ENCODE data around the gene WDFY3.
"Not testable (repeated sequence)": the region's sequence is repeated elsewhere in the genome, so short reads cannot be mapped to it uniquely, and the experiment has no call there.

WDFY3 gene

DNA sequence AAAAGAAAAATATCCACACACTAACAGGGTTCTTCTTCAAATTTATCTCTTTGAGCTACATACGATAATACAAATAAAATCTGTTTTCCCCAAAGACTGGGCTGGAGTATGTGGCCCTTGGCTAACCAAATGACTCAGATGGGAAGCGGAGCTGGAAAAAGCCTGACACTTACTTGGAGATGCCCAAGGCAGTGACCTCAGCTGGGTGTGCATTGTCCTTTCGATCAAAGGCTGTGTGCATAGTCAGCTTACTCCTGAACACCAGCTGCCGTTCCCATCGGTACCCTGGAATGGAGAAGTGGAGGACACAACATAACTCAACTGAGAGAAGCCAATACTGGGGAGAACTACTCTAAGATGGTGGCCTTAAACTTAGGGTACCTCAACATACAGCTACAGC is 288.5 kb downstream of the WDFY3 start:
- Histone ChIP-seq H3K36me3 (ENCODE audit: control insufficient read depth, insufficient read depth, low read length) (peaks cover 16% of the 10 kb centered on the region), H3K4me1 (ENCODE audit: control insufficient read depth, insufficient read depth, low read length) (no peaks in the 10 kb centered on the region), H3K4me3 (ENCODE audit: low read depth, low read length) (no peak overlapping the region), H3K9me3 (ENCODE audit: control insufficient read depth, insufficient read depth, low read length) (no peaks in the 10 kb centered on the region), H3K27me3 (ENCODE audit: control insufficient read depth, insufficient read depth, low read length) (no peaks in the 10 kb centered on the region), H3K9ac (ENCODE audit: low read depth, low read length) (no peak overlapping the region)

DNA sequence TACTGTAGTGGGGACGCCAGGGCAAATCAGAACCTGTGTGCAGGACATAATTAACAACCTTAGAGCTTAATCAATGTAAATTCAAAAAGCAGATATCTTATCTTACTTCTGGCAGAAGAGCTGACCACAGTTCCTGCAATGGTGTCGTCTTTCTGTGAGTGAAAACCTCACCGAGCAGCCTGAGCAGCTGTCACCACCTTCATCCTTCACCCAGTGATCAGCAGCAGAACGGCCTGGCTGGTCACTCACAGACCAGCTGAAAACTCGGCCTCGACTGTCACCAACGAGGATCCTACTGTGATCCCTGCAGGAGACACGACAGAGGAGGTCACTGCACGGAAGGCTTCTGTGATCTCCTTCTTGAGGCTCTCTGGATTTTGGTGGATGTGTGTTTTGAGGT is 289.4 kb downstream of the WDFY3 start:
- Histone ChIP-seq H3K9ac (ENCODE audit: low read depth, low read length) (no peak overlapping the region), H3K4me1 (ENCODE audit: control insufficient read depth, insufficient read depth, low read length) (no peaks in the 10 kb centered on the region), H3K36me3 (ENCODE audit: control insufficient read depth, insufficient read depth, low read length) (peaks cover 16% of the 10 kb centered on the region), H3K4me3 (ENCODE audit: low read depth, low read length) (no peak overlapping the region), H3K27me3 (ENCODE audit: control insufficient read depth, insufficient read depth, low read length) (no peaks in the 10 kb centered on the region), H3K9me3 (ENCODE audit: control insufficient read depth, insufficient read depth, low read length) (no peaks in the 10 kb centered on the region)

DNA sequence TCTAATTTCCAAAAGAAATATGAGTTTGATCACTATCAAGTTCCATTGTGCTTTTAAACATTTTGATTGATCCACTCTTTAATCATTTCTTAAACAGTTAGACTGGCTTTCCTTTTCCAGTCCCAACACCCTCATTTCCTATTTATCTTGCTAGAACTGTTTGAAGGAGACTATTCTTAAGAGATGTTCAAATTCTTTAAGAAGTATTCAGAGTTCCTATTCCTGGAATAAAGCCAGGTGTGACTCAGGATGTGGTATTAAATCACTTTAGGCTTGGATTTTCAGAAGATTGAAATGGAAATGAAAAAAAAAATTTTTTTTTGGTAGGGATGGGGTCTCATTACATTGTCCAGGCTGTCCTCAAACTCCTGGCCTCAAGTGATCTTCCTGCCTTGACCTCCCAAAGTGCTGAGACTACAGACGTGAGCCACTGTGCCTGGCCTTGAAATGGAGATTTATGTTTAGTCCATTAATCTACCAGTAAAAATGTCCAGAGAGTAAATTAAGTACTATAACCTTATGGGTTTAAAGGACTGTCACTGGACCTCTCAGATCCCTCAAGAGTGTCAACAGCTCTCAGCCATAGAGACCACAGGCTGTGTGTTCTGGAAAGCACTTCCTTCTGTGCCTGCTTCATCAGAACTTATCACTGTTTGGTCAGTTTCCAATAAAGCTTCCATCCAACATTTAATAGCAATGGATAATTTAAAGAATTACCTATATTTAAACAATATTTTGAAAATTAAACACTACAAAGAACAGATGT is 292.8 kb downstream of the WDFY3 start:
- H3K27me3 ChIP-seq (ENCODE audit: control insufficient read depth, insufficient read depth, low read length), result no peaks in the 10 kb centered on the region
- H3K4me3 ChIP-seq (ENCODE audit: low read depth, low read length), result no peak overlapping the region
- no peaks in the 10 kb centered on the region for H3K4me1 ChIP-seq (ENCODE audit: control insufficient read depth, insufficient read depth, low read length)
- no peaks in the 10 kb centered on the region for H3K9me3 ChIP-seq (ENCODE audit: control insufficient read depth, insufficient read depth, low read length)
- H3K9ac ChIP-seq (ENCODE audit: low read depth, low read length), result no peak overlapping the region
- H3K36me3 ChIP-seq (ENCODE audit: control insufficient read depth, insufficient read depth, low read length), result peaks cover 10% of the 10 kb centered on the region

DNA sequence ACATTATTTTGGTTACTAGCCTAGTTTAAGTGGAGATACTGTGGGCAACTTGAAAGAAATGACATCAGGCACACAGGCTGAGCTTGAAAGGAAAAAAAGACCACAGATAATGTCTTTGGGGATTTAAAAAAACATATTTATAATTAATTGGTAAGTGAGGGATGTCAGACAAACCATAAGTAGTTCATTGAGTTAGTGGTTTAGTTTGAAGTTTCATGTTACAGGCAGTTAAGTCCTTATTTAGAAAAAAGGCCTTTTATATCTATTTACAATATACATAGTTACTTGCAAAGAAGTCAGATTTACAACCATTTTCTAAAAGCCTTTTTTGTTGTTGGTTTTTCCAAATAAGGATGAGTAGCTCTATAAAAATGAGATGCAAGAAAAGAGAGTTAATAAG is 294.3 kb downstream of the WDFY3 start:
- Histone ChIP-seq H3K27me3 (ENCODE audit: control insufficient read depth, insufficient read depth, low read length) (no peaks in the 10 kb centered on the region), H3K4me1 (ENCODE audit: control insufficient read depth, insufficient read depth, low read length) (no peaks in the 10 kb centered on the region), H3K36me3 (ENCODE audit: control insufficient read depth, insufficient read depth, low read length) (peaks cover 8% of the 10 kb centered on the region), H3K9ac (ENCODE audit: low read depth, low read length) (no peak overlapping the region), H3K9me3 (ENCODE audit: control insufficient read depth, insufficient read depth, low read length) (no peaks in the 10 kb centered on the region), H3K4me3 (ENCODE audit: low read depth, low read length) (no peak overlapping the region)

DNA sequence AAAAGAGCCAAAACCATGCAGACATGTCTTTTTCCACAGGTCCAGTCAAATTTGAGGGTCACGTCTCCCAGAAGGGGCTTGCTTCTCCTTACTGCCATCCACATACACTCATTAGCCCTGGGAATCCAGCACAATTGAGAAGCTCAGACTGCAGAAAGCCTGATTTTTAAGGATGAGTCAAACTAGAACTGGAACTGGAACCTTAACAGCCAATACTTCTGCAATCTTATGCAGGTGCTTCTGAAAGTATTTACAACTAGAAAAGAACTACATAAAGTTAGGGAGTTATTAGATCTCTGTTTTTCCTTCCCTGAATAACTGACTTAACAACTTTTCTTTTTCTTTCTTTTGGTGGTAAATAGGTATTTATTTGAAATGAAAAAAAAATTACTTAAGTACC is 297.3 kb downstream of the WDFY3 start:
- Histone ChIP-seq H3K4me3 (ENCODE audit: low read depth, low read length) (no peak overlapping the region), H3K4me1 (ENCODE audit: control insufficient read depth, insufficient read depth, low read length) (no peaks in the 10 kb centered on the region), H3K9ac (ENCODE audit: low read depth, low read length) (no peak overlapping the region), H3K9me3 (ENCODE audit: control insufficient read depth, insufficient read depth, low read length) (no peaks in the 10 kb centered on the region), H3K27me3 (ENCODE audit: control insufficient read depth, insufficient read depth, low read length) (no peaks in the 10 kb centered on the region), H3K36me3 (ENCODE audit: control insufficient read depth, insufficient read depth, low read length) (no peaks in the 10 kb centered on the region)

DNA sequence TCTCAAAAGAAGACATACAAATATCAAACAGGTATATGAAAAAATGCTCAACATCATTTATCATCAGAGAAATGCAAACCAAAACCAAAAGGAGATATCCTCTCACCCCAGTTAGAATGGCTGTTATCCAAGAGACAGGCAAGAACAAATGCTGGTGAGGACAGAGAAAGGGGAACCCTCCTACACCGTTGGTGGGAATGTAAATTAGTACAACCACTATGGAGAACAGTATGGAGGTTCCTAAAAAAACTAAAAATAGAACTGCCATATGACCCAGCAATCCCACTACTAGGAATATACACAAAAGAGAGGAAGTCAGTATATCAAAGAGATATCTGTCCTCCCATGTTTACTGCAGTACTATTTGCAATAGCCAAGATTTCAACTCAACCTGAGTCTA is 300.1 kb downstream of the WDFY3 start:
- H3K9me3 ChIP-seq (ENCODE audit: control insufficient read depth, insufficient read depth, low read length), result no peaks in the 10 kb centered on the region
- no peaks in the 10 kb centered on the region for H3K36me3 ChIP-seq (ENCODE audit: control insufficient read depth, insufficient read depth, low read length)
- no peaks in the 10 kb centered on the region for H3K4me1 ChIP-seq (ENCODE audit: control insufficient read depth, insufficient read depth, low read length)
- no peak overlapping the region for H3K9ac ChIP-seq (ENCODE audit: low read depth, low read length)
- no peaks in the 10 kb centered on the region for H3K27me3 ChIP-seq (ENCODE audit: control insufficient read depth, insufficient read depth, low read length)
- no peak overlapping the region for H3K4me3 ChIP-seq (ENCODE audit: low read depth, low read length)

DNA sequence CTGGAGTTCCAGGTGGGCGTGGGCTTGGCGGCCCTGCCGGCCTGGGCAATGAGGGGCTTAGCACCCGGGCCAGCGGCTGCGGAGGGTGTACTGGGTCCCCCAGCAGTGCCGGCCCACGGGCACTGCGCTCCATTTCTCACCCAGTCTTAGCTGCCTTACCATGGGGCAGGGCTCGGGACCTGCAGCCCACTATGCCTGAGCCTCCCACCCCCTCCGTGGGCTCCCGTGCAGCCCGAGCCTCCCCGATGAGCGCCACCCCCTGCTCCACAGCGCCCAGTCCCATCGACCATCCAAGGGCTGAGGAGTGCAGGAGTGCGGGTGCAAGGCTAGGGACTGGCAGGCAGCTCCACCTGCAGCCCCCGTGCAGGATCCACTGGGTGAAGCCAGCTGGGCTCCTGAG is 301.7 kb downstream of the WDFY3 start:
- not testable (repeated sequence) for H3K9ac ChIP-seq (ENCODE audit: low read depth, low read length); H3K9me3 ChIP-seq (ENCODE audit: control insufficient read depth, insufficient read depth, low read length); H3K27me3 ChIP-seq (ENCODE audit: control insufficient read depth, insufficient read depth, low read length); H3K4me1 ChIP-seq (ENCODE audit: control insufficient read depth, insufficient read depth, low read length); H3K4me3 ChIP-seq (ENCODE audit: low read depth, low read length); H3K36me3 ChIP-seq (ENCODE audit: control insufficient read depth, insufficient read depth, low read length)

DNA sequence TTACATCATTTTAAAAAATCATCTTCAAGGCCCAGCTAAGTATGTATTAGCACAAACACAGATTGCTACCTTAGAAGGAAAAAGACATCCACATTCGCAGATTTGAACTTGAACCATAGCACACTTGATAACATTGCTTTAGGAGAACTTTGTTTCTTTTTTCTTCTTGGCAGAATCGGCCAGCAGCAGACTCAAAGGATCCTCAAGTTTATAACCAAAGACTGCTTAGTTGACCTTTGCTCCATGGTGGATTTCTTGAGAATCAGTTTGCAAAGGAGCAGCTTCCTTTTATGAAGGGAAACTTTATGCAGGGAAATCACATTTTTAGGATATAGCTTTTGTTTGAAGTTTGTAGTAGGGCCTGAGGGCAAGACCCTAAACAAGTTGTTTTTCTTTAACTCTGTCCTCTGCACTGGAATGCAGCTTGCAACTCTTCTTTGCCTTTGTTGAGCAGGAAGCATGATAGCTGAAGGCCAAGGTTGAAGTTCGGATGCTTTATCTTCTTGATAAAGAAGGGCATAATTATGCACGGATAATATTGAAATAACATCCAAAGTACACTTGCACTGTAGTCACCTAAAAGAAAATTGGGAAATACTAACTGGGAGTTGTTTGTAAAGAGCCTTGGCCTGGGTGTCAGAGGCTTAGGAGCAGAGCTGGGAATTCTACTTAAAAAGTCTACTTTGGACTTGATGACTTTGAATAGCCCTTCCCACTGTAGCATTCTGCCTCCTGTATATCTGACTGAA is 305.1 kb downstream of the WDFY3 start:
- Histone ChIP-seq H3K4me1 (ENCODE audit: control insufficient read depth, insufficient read depth, low read length) (no peaks in the 10 kb centered on the region), H3K9me3 (ENCODE audit: control insufficient read depth, insufficient read depth, low read length) (peaks cover 7% of the 10 kb centered on the region), H3K27me3 (ENCODE audit: control insufficient read depth, insufficient read depth, low read length) (no peaks in the 10 kb centered on the region), H3K4me3 (ENCODE audit: low read depth, low read length) (no peak overlapping the region), H3K9ac (ENCODE audit: low read depth, low read length) (no peak overlapping the region), H3K36me3 (ENCODE audit: control insufficient read depth, insufficient read depth, low read length) (no peaks in the 10 kb centered on the region)

DNA sequence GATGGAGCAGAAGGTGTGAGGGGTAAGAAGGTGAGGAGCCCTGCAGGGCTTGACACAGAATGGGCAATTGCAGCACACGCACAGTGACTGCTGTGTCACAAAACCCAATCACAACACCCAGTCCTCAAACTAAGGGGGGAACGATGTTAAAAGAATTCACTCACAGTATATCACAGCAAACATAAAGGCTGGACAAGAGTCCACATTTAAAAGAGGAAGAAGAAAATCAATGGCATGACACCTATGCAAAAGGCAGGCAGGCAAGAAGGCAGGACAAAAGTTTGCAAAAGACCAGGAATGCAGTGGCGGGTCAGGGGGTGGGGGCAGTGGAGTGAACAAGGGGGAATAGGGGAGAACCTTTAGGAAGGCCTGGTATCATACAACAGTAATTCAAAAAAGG is 305.9 kb downstream of the WDFY3 start:
- H3K4me3 ChIP-seq (ENCODE audit: low read depth, low read length), result no peak overlapping the region
- H3K9me3 ChIP-seq (ENCODE audit: control insufficient read depth, insufficient read depth, low read length), result peaks cover 7% of the 10 kb centered on the region
- no peaks in the 10 kb centered on the region for H3K4me1 ChIP-seq (ENCODE audit: control insufficient read depth, insufficient read depth, low read length)
- no peak overlapping the region for H3K9ac ChIP-seq (ENCODE audit: low read depth, low read length)
- H3K36me3 ChIP-seq (ENCODE audit: control insufficient read depth, insufficient read depth, low read length), result no peaks in the 10 kb centered on the region
- H3K27me3 ChIP-seq (ENCODE audit: control insufficient read depth, insufficient read depth, low read length), result no peaks in the 10 kb centered on the region

DNA sequence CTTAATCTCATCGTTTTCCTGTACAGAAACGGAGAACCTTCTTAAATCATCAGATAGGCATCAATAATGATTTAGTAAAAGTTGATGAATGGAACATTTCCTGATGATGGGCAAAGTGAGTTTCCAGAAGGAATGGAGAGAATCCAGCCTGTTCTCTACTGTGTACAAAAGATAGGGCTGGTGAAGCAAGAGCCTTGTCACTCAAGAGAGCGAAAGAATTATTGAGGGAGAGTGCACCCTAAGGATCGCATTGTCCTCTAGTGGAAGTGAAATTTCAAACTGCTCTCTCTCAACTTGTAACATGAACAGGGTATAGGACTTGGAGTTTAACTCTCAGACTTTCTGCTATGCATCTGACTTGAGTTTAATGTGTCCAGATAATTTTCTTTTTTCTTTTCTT is 314.0 kb downstream of the WDFY3 start:
- Histone ChIP-seq H3K9ac (ENCODE audit: low read depth, low read length) (no peak overlapping the region), H3K4me1 (ENCODE audit: control insufficient read depth, insufficient read depth, low read length) (peaks cover 15% of the 10 kb centered on the region), H3K36me3 (ENCODE audit: control insufficient read depth, insufficient read depth, low read length) (no peaks in the 10 kb centered on the region), H3K27me3 (ENCODE audit: control insufficient read depth, insufficient read depth, low read length) (no peaks in the 10 kb centered on the region), H3K4me3 (ENCODE audit: low read depth, low read length) (no peak overlapping the region), H3K9me3 (ENCODE audit: control insufficient read depth, insufficient read depth, low read length) (no peaks in the 10 kb centered on the region)

DNA sequence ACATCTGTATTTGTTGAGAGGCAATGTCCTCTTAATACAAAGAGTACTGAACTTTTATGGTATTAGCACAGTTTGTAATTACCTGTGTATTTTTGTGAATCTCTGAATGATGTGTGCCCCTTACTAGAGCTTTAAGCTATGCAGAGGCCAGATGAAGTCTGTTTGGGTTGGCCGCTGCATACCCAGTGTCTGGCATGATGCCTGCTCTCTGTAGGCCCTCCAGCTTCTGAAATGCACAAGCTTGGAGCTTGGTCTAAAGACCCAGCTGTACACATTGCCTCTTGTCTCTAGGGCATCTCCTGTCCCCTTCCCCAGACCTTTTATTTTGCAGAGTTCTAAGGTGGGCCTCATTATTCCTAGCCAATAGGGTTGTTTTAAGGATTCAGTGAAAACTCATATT is 315.0 kb downstream of the WDFY3 start:
- Histone ChIP-seq H3K4me1 (ENCODE audit: control insufficient read depth, insufficient read depth, low read length) (peaks cover 21% of the 10 kb centered on the region), H3K27me3 (ENCODE audit: control insufficient read depth, insufficient read depth, low read length) (no peaks in the 10 kb centered on the region)

More for the DNA sequence above, 315.0 kb downstream of the WDFY3 start:
- Histone ChIP-seq H3K9ac (ENCODE audit: low read depth, low read length) (no peak overlapping the region), H3K9me3 (ENCODE audit: control insufficient read depth, insufficient read depth, low read length) (no peaks in the 10 kb centered on the region), H3K36me3 (ENCODE audit: control insufficient read depth, insufficient read depth, low read length) (no peaks in the 10 kb centered on the region), H3K4me3 (ENCODE audit: low read depth, low read length) (no peak overlapping the region)
